ENCODE results near the gene ERN2.
"Not testable (repeated sequence)": the region's sequence is repeated elsewhere in the genome, so short reads cannot be mapped to it uniquely, and the experiment has no call there.

ERN2 gene

GRCh38 chr16:23712976-23713375, at the start of gene ERN2:
Gene ERN2, minus strand, starts transcription at chr16:23713222. Its CDS starts 35 bp downstream, at chr16:23713187.
- in situ Hi-C loops (cut with HindIII; ENCODE audit: low sequenced_read_pairs): no loop called here

GRCh38 chr16:23757937-23758619, 45.1 kb upstream of the ERN2 start:
- DNase-seq (ENCODE audit: low read depth, low spot score): no peak
- TF ChIP-seq, protein P1, sequence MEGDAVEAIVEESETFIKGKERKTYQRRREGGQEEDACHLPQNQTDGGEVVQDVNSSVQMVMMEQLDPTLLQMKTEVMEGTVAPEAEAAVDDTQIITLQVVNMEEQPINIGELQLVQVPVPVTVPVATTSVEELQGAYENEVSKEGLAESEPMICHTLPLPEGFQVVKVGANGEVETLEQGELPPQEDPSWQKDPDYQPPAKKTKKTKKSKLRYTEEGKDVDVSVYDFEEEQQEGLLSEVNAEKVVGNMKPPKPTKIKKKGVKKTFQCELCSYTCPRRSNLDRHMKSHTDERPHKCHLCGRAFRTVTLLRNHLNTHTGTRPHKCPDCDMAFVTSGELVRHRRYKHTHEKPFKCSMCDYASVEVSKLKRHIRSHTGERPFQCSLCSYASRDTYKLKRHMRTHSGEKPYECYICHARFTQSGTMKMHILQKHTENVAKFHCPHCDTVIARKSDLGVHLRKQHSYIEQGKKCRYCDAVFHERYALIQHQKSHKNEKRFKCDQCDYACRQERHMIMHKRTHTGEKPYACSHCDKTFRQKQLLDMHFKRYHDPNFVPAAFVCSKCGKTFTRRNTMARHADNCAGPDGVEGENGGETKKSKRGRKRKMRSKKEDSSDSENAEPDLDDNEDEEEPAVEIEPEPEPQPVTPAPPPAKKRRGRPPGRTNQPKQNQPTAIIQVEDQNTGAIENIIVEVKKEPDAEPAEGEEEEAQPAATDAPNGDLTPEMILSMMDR (IDR thresholded peaks at IDR 0.05; ENCODE audit: low read depth, low read length): no peak
- in situ Hi-C loops (cut with HindIII; ENCODE audit: low sequenced_read_pairs): no loop called here
- no peak overlapping the region for H3K4me3 ChIP-seq (ENCODE audit: low read depth, low read length)

More at GRCh38 chr16:23712976-23713375, at the start of gene ERN2:
- no peak within 1 kb of the TSS for H3K4me3 ChIP-seq (ENCODE audit: low read depth, low read length)
- DNase-seq (ENCODE audit: low read depth, low spot score): no peak
- TF ChIP-seq, protein P1 (IDR thresholded peaks at IDR 0.05; ENCODE audit: low read depth, low read length): no peak

- TF ChIP-seq, protein P1 (IDR thresholded peaks at IDR 0.05; ENCODE audit: low read depth, low read length): no peak
- no peak overlapping the region for H3K4me3 ChIP-seq (ENCODE audit: low read depth, low read length)
- DNase-seq (ENCODE audit: low read depth, low spot score): no peak
- in situ Hi-C loops (cut with HindIII; ENCODE audit: low sequenced_read_pairs): no loop called here
Observed at GRCh38 chr16:23757116-23757515, 44.1 kb upstream of the ERN2 start.

- in situ Hi-C loops (cut with HindIII; ENCODE audit: low sequenced_read_pairs): no loop called here
- DNase-seq (ENCODE audit: low read depth, low spot score): no peak
- TF ChIP-seq, protein P1 (IDR thresholded peaks at IDR 0.05; ENCODE audit: low read depth, low read length): no peak
- H3K4me3 ChIP-seq (ENCODE audit: low read depth, low read length): no peak overlapping the region
Observed at GRCh38 chr16:23755484-23755809, 42.4 kb upstream of the ERN2 start.

- in situ Hi-C loops (cut with HindIII; ENCODE audit: low sequenced_read_pairs): no loop called here
- no peak within 1 kb of the TSS for H3K4me3 ChIP-seq (ENCODE audit: low read depth, low read length)
- TF ChIP-seq, protein P1 (IDR thresholded peaks at IDR 0.05; ENCODE audit: low read depth, low read length): no peak
- no peak for DNase-seq (ENCODE audit: low read depth, low spot score)
Observed at GRCh38 chr16:23754594-23755483, 41.8 kb upstream of the ERN2 start, which contains the start of gene CHP2. Gene CHP2, plus strand, starts transcription at chr16:23755026. Its CDS starts 24 bp downstream, at chr16:23755050.

- in situ Hi-C loops (cut with HindIII; ENCODE audit: low sequenced_read_pairs): no loop called here
- TF ChIP-seq, protein P1 (IDR thresholded peaks at IDR 0.05; ENCODE audit: low read depth, low read length): no peak
- H3K4me3 ChIP-seq (ENCODE audit: low read depth, low read length): no peak overlapping the region
- DNase-seq (ENCODE audit: low read depth, low spot score): no peak
Observed at GRCh38 chr16:23753908-23754593, 41.0 kb upstream of the ERN2 start.

DNA sequence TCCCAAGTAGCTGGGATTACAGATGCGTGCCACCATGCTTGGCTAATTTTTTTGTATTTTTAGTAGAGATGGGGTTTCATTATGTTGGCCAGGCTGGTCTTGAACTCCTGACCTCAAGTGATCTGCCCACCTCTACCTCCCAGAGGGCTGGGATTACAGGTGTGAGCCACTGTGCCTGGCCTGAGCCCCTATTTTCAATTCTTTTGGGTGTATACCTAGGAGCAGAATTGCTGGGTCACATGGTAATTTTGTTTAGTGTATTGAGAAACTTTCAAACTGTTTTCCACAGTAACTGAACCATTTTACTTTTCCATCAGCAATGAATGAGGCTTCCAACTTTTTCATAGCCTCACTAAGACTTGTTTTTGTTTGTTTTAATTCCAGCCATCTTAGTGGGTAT, 38.0 kb upstream of the ERN2 start:
- in situ Hi-C loops (cut with HindIII; ENCODE audit: low sequenced_read_pairs); H3K4me3 ChIP-seq (ENCODE audit: low read depth, low read length); DNase-seq (ENCODE audit: low read depth, low spot score): not testable (repeated sequence)
